Stimulated activated CD8-positive, alpha-beta memory T cell treated with anti-CD3 and anti-CD28 coated beads, Interleukin-15, amount 100 ng/mL, for 4 hours (primary cell): ENCODE results near the gene ACVR1B.
A peak's percentile ranks its signal among the peaks of the same experiment; 100 is the strongest.

Experiments
- DNase-seq, 2 donors: peaks; one replicate each; pipeline ENCODE4 v3.0.0-alpha.2; 2020; ENCODE audit warnings: low read depth in 2 of 2

ACVR1B gene

GRCh38 chr12:52020539-52021336, 69.2 kb downstream of the ACVR1B start:
- peak in 1 of 2 donors; percentile 42 for DNase-seq

DNA sequence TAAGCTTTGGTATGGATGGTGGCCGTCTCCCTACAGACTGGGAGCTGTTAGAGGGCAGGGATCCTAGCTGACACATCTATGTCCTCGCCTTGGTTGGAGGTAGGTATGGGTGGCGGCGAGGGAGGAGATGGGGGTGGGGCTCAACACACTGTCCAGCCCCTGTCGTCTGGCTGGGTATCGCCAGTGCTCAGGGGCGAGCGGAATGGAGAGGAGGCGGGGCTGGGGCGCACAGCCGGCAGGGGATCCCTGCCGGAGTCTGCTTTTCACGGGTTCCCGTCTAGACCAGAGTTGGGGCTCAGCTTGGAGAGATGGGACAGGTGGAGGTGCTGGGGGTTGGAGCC, 71.3 kb downstream of the ACVR1B start:
- DNase-seq = no peak

DNA sequence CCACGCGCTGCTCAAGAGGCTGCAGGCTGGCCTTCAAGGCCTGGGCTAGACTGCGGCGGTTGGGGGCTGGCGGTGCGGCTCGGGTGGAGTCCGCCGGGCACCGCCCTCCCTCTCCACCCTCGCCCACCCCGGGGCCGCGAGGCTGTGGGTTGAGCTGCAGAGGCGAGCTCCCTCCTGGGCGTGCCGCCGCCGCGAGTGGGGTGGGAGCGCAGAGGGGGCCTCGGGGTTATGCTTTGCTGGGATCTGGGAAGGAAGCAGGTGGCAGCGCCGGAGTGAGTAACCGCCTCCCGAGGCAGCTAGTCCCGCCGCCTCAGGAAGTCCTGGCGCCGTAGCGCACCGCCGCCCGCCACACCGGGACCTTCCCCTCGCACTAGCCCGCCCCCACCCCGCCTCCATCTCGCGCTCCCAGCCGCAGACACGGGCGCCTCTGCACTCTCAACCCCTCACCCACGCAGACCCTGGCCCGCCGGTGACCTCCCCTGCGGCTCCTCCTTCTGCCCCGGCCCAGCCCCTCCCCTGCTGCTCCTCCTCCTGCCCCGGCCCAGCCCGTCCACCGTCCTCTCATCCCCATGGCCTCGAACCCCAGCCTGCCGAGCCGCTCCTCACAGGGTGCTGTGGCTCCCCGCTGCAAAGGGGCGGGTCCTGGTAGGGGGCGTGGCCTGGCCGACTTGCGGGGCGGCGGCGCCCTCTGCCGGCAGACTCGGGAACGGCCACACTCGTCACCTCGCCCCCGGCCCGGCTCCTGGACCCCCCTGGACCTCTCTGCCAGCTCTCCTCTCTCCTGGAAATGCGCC, 71.9 kb downstream of the ACVR1B start:
- peak; percentile 77 to 82 for DNase-seq

DNA sequence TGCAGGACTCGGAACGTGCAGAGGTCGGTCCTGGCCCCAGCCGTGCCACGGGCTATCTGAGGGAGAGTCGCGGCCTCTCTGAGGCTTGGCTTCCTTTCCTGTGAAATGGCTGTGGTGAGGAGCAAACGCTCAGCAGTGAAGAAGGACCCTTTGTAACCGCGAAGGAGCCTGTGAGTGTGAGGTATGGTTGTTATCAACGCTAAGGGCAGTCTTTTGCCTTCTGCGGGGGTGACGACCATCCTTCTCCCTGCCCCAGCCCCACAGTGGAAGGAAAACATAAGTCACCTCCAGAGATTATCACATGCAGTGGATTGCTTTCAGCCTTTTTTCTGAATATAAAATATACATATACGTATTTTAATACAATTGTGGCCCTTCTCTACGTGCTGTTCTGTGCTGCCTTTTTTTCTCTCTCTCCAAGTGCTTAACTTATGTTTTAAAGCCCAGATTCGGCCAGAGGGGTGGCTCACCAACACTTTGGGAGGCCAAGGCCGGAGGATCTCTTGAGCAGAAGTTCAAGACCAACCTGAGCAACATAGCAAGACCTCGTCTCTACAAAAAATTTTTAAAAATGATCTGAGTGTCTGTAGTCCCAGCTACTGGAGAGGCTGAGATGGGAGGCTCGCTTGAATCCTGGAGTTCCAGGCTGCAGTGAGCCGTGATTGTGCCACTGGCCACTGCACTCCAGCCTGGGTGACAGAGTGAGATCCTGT, 72.6 kb downstream of the ACVR1B start:
- no peak for DNase-seq

DNA sequence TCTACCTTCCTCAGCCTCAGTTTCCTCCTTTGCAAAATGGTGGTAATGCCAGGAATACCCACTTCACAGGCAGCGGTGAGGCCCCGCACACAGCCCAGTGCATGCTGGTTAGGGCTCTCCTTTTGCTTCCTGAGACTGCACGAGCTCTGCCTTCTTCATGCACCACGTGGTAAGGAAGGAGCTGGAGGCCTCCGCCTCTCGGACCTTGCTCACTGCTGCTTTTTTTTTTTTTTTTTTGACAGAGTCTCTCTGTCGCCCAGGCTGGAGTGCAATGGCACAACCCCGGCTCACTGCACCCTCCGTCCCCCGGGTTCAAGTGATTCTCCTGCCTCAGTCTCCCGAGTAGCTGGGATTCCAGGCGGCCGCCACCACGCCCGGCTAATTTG, 73.3 kb downstream of the ACVR1B start:
- no peak for DNase-seq

GRCh38 chr12:52026263-52026662, 74.8 kb downstream of the ACVR1B start:
- no peak for DNase-seq

DNA sequence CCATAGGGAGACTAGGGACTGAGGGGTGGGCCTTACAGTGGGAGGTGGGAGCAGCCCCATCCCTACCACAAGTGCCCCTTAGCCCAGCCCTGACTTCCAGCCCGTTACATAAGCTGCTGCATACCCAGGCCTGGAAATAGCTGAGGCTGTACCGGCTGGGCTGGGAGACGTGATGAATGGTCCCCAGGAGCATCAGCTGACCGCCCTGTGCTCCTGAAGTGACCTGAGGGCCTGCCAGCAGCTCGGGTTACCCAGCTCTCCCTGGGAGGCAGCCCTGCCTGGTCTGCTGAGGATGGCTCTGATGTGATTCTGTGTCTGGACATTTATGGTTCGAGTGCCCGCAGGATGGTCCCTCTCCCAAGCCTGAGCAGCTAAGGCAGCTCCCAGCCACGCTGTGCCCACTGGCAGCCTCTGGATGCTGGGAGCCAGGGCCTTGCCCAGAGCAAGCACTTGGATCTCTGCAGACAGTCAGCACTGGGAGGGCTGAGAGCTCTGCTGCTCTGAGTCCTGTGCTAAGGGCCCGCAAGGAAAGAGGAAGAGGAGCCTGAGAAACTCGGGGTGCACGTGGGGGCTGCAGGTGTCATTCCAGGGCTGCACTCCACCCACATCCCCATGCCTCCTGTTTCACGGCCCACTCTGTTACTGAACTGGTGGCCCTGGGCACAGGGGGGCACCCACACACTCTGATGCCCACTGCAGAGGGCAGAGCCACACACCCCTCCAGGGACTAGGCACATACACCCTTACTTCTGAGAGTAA, 75.8 kb downstream of the ACVR1B start:
- DNase-seq = no peak

GRCh38 chr12:52029685-52030084, 78.2 kb downstream of the ACVR1B start:
- no peak for DNase-seq

DNA sequence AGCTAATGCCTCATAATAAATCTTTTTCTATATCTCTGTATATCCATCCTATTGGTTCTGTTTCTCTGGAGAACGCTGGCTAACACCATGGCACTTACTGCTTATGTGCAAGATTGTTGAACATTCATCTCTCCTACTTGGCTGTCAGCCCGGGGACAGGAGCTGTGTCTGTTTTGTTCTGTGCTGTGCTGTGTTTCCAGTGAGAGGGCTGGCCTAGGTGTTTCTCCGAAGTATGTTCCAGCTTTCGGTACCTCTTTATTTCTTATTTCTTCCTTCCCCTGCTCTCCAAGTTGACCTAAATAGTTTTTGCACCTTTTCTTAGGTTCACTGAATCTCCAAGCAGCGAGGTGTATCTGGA, 80.9 kb downstream of the ACVR1B start:
- DNase-seq = no peak

DNA sequence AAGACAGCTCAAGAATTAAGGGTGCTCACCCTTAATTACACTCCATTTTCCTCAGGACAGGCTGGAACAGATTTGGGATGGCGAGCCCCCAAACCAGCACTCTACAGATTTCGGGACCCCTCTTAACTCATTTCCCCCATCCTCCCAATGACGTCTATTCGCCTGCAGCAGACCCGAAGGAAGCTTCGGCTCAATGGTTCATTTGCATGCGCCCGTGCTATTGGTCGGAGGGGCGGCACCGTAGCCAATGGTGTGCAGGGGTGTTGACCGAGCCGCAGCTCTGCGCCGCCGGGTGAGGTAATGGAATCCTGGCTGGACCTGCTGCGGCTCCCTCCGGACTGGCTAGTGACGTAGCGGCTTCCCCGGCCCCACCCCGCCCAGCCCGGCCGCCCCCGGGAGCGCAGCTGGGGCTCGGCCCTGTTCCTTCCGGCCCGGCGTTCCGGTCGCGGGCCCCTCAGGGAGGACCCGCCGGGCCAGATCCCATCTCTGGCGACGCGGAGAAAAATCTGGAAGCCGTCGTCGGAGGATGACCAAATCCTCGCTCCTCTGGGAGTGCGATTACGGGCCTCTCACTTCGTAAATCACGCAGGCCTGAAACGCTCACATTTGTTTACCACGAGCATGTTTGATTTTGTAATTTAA, 81.4 kb downstream of the ACVR1B start:
- DNase-seq = peak; percentile 80

DNA sequence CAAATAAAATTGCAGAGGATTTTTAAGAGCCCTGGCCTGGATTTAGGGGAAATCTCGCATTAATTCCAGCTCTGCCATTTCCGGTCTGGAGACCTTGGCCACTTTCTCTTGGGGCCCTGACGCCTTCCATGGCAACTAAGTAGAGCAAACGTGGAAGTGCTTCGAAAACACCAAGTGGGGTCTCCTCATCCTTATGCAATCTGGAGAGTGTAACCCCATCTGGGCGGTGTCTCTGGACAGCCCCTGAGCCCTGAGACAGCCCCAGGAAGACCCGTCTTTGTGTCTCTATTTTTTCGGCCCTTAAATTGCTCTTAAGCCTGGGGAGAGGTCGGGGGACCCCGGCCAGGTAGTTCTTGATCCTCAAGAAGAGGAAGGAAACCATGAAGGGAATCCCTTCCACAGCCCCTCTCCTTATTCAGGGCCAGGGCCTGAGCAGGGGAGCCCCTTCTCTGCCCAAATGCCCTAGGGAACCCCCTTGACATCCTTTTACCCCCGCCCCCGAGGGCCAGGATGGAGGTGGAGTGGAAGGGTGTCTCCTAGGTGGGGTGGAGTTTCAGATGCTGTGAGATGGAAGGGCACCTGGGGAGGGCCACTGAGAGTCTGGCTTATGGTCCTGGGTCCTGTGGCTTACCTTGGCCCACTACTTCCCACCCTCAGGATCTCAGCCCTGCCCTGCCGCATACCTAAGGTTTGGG, 82.1 kb downstream of the ACVR1B start:
- no peak for DNase-seq

- DNase-seq = no peak
These were observed 83.7 kb downstream of the ACVR1B start for GRCh38 chr12:52035190-52035589.

DNA sequence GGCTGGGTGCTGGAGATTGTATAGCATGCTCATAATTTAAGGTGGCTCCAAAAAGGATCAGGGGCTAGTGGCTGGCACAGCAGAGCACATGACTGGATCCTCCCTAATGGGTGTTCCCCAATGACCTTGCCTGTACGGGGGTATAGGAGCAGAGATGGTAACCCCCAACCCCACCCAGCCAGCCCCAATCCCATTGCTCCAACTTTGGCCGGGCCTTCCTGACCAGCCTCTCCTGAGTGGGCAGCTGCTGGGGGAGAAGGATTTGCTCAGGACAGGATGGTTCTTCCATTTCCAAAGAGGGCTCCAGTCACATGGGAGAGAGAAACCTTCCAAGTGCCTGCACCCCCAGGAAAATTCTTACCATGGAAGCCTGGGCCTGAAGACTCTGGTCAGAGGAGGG, 84.4 kb downstream of the ACVR1B start:
- DNase-seq = no peak

DNA sequence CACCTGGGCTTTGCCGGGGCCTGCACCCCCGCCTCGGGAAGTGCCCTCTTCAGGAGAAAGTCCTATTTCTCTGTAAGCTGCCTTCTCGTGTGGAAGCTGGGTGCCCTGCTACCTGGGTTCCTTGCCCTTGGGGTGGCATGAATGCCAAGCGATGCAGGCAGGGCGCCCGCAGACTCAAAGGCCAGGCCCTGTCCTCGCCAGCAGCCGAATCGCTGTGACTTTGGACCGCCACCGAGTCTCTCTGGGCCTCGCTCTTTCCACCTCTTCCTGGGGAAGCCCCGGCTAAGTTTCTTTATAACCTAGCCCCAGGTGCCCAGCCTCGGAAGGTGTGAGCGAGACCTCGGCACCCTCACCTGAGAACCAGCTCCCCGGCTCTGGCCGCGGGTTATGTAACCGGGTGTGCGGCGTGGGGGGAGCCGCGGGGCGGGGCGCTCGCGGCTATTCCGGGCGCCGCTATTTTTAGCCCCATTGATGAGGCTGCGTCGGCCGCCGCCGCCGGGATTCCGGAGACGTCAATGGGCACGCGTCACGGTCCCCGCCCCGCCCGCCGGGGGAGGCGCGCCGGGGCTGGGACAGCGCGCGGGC, 85.2 kb downstream of the ACVR1B start:
- peak; percentile 71 to 79 for DNase-seq

- DNase-seq = no peak
These were observed 85.9 kb downstream of the ACVR1B start for GRCh38 chr12:52037248-52037861.

DNA sequence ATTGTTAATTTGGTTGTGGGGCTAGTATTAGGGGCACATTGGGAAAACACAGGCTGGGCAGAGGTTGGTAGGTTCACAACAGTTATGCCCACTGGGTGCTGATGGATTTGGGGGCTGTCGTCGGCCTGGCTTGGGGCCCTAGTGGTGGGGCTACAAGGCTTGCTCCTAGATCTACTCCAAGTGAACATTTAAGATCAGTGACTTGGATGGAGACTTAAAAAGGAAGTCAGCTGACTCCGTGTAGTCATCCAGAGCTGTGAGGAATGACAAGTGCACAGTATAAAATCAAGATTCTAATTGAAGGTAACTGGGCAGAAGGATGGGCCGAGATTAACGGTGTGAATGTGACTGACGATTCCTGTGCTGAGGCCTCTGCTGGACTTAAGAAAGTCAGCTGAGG, 86.9 kb downstream of the ACVR1B start:
- DNase-seq = no peak

- DNase-seq = no peak
These were observed 89.5 kb downstream of the ACVR1B start for GRCh38 chr12:52041035-52041434.

DNA sequence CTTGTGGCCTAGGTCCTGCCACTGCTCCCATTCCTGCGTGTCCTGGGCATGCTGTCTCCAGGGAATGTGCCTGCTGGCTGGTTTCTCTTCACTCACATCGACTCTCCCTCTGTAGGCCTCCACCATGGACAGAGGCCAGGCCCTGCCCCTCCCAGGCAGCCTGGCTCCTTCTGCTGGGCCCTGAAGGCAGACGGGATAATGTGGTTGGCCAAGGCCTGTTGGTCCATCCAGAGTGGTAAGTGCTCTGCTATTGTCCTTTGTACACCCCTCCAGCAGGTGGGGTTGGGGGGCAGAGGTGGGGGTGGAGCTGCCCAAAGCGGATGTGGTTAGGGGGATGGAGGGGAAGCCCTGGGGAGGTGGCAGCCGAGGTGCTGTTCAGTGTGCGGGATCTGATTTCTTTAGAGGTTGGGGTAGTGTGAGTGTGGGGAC, 90.2 kb downstream of the ACVR1B start:
- DNase-seq = peak; percentile 32 to 37

- DNase-seq = no peak
These were observed 91.3 kb downstream of the ACVR1B start for GRCh38 chr12:52042706-52043385.
